Osteoblast (primary cell): ENCODE measurements around the gene JPT1. TPM values are rescaled to one million over a fixed set of nuclear protein-coding genes. Genes with fewer than 3 reads are reported as not detected.

ENCODE experiments used
- DNase-seq: peaks from one replicate; pipeline ENCODE4 v3.0.0; 2011; ENCODE audit warnings: low spot score, mixed read lengths; ENCODE audit not compliant: insufficient read length; ENCODE audit errors: missing footprints
- H2AFZ ChIP-seq: 2 replicates; pipeline ENCODE4 v1.6.0; 2011; ENCODE audit warnings: mild to moderate bottlenecking, low read length
- H3K27ac ChIP-seq: 2 replicates; pipeline ENCODE4 v1.5.1; 2011; ENCODE audit warnings: mild to moderate bottlenecking, low read depth, low read length, moderate library complexity
- H3K27me3 ChIP-seq: 2 replicates; pipeline ENCODE4 v1.6.0; 2012; ENCODE audit warnings: mild to moderate bottlenecking, control low read depth, inconsistent platforms, low read length, moderate library complexity; ENCODE audit not compliant: insufficient read depth
- H3K36me3 ChIP-seq: 2 replicates; pipeline ENCODE4 v1.5.1; 2011; ENCODE audit warnings: mild to moderate bottlenecking, low read length, control low read depth, moderate library complexity; ENCODE audit not compliant: insufficient read depth
- H3K4me1 ChIP-seq: 2 replicates; pipeline ENCODE4 v1.5.1; 2011; ENCODE audit warnings: mild to moderate bottlenecking, low read length, control low read depth, moderate library complexity; ENCODE audit not compliant: insufficient read depth
- H3K4me2 ChIP-seq: 2 replicates; pipeline ENCODE4 v1.6.0; 2011; ENCODE audit warnings: mild to moderate bottlenecking, low read length; ENCODE audit not compliant: insufficient read depth
- H3K4me3 ChIP-seq: fragments of 200-600 bp; sonication (generic); 3 replicates; pipeline ENCODE4 v1.5.1; 2012; ENCODE audit warnings: mild to moderate bottlenecking, low read length, inconsistent platforms; ENCODE audit not compliant: insufficient read depth
- H3K79me2 ChIP-seq: 2 replicates; pipeline ENCODE4 v1.6.0; 2012; ENCODE audit warnings: mild to moderate bottlenecking, low read length, control low read depth, inconsistent platforms; ENCODE audit not compliant: insufficient read depth
- H3K9me3 ChIP-seq: 2 replicates; pipeline ENCODE4 v1.5.1; 2011; ENCODE audit warnings: low read depth, low read length, control low read depth
- H4K20me1 ChIP-seq: 2 replicates; pipeline ENCODE4 v1.6.0; 2012; ENCODE audit warnings: mild to moderate bottlenecking, low read length, control low read depth; ENCODE audit not compliant: insufficient read depth
- CTCF ChIP-seq: IDR thresholded peaks from 2 replicates; pipeline ENCODE4 v1.5.1; 2011; ENCODE audit warnings: mild to moderate bottlenecking, low read depth, low read length, moderate library complexity; ENCODE audit errors: extremely low read depth
- total RNA-seq: library from RNA; depleted of rRNA; stranded (reverse); fragments of >200 nt; gene quantifications from 2 replicates; pipeline ENCODE4 v1.2.3, GENCODE V29; 2012

Gene JPT1
- total RNA-seq, 1 donor = 60.8 TPM

DNA sequence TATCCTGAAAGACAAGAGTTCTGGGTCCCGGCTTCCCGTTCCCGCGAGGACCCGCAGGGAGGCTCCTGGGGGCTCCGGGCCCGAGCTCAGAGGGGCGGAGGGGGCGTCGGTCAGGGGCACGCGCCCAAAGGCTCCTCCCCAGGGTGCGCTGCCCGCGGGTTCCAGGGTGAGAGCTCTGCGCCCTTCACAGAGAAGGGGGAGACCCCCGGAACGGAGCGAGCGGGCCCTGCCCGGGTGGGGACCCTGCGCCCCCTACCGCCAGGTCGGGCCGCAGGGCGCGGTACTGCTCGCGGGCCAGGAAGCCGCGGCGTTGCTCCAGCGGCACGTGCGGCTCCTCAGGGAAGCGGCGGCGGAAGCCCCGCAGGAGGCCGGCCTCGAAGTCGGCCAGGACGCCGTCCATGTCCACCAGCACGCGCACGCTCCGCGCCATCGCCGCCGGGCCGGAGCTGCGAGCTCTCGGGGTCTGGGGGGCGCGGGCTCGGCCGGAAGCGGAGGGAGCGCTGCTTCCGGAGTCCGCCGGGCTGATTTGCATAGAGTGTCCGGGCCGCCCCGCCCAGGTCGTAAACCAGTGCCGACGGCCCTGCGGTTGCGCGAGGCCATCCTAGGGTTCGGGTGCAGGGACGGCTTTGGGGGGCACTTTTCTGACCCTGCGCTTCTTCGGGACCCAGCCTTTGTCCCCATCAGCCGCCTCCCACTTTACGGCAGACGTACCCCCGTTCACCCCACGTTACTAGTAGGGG lies 22.9 kb downstream of the JPT1 start, which contains the start of gene NT5C:
TSS of gene NT5C (minus strand) at position 465 of the 740 bp plus-strand sequence. CDS start at position 430, 35 bp downstream.
- DNase-seq = peak; percentile 98
- H3K36me3 ChIP-seq = peaks cover 28% of the 10 kb centered on the region

DNA sequence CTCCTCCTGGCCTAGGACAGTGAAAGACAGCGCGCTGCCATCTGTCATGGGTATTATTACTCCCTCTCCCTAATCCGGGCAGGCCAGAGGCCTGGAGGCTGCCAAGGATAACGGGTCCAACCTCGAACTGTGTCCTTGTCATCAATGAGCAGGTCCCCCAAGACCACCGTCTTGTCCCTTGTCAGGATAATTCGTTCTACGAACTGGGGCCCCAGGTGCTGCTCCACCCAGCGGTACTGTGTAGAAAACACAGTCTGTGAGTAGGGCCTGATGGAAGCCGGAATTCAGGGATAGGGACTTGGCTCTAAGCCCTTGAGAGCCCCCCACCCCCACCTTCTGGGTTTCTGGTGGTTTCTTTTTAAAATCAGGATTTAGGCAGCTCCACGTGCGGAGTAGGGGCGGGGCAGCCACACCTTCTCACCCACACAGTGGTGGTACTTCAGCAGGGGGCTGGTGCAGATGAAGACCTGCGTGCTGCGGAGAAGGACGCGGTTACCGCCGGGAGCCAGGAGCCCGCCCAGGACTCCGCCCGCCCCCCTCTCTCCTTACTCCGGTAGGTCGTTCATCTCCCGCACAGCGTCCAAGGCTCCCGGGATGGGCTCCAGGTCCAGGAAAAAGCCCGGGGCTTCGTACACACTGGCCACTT lies 23.6 kb downstream of the JPT1 start:
- peak; percentile 91 for DNase-seq
- Histone ChIP-seq H3K79me2 (peaks cover 4% of the 10 kb centered on the region), H3K4me2 (peak overlapping the region; percentile 93), H3K36me3 (peaks cover 23% of the 10 kb centered on the region), H3K27me3 (no peaks in the 10 kb centered on the region), H2AFZ (peak overlapping the region; percentile 90), H3K27ac (peak overlapping the region; percentile 8), H3K4me3 (peak overlapping the region; percentile 88), H4K20me1 (peaks cover 4% of the 10 kb centered on the region), H3K4me1 (peaks cover 7% of the 10 kb centered on the region), H3K9me3 (no peaks in the 10 kb centered on the region)
- peak; percentile 58 for TF ChIP-seq CTCF

More for the DNA sequence above, 22.9 kb downstream of the JPT1 start, which contains the start of gene NT5C:
- Histone ChIP-seq H4K20me1 (peaks cover 4% of the 10 kb centered on the region), H3K27ac (peak within 1 kb of the TSS; percentile 63), H3K9me3 (no peaks in the 10 kb centered on the region), H2AFZ (peak within 1 kb of the TSS; percentile 90), H3K4me3 (peak within 1 kb of the TSS; percentile 88), H3K79me2 (peaks cover 4% of the 10 kb centered on the region), H3K4me2 (peak within 1 kb of the TSS; percentile 93), H3K4me1 (peaks cover 7% of the 10 kb centered on the region), H3K27me3 (no peaks in the 10 kb centered on the region)
- TF ChIP-seq CTCF = peak; percentile 42

GRCh38 chr17:75130059-75130631 lies 24.2 kb downstream of the JPT1 start:
- no peak overlapping the region for H2AFZ ChIP-seq
- no peaks in the 10 kb centered on the region for H3K9me3 ChIP-seq
- peak overlapping the region; percentile 88 for H3K4me3 ChIP-seq
- H3K36me3 ChIP-seq = peaks cover 17% of the 10 kb centered on the region
- no peak overlapping the region for H3K27ac ChIP-seq
- H4K20me1 ChIP-seq = peaks cover 4% of the 10 kb centered on the region
- TF ChIP-seq CTCF = no peak
- no peaks in the 10 kb centered on the region for H3K27me3 ChIP-seq
- H3K4me2 ChIP-seq = peak overlapping the region; percentile 93
- peak; percentile 71 for DNase-seq
- peaks cover 7% of the 10 kb centered on the region for H3K4me1 ChIP-seq
- peaks cover 4% of the 10 kb centered on the region for H3K79me2 ChIP-seq

- Histone ChIP-seq H3K27me3 (no peaks in the 10 kb centered on the region), H3K4me2 (no peak overlapping the region), H3K4me1 (peaks cover 7% of the 10 kb centered on the region), H3K79me2 (peaks cover 4% of the 10 kb centered on the region), H3K9me3 (no peaks in the 10 kb centered on the region), H2AFZ (no peak overlapping the region), H4K20me1 (peaks cover 4% of the 10 kb centered on the region), H3K27ac (no peak overlapping the region), H3K36me3 (peaks cover 12% of the 10 kb centered on the region), H3K4me3 (no peak overlapping the region)
- peak; percentile 34 for DNase-seq
- no peak for TF ChIP-seq CTCF
Measured at GRCh38 chr17:75129576-75129975, 24.7 kb downstream of the JPT1 start.
